ENCODE measurements around the gene SLCO2A1.
A peak's percentile ranks its signal among the peaks of the same experiment; 100 is the strongest.

Gene SLCO2A1

DNA sequence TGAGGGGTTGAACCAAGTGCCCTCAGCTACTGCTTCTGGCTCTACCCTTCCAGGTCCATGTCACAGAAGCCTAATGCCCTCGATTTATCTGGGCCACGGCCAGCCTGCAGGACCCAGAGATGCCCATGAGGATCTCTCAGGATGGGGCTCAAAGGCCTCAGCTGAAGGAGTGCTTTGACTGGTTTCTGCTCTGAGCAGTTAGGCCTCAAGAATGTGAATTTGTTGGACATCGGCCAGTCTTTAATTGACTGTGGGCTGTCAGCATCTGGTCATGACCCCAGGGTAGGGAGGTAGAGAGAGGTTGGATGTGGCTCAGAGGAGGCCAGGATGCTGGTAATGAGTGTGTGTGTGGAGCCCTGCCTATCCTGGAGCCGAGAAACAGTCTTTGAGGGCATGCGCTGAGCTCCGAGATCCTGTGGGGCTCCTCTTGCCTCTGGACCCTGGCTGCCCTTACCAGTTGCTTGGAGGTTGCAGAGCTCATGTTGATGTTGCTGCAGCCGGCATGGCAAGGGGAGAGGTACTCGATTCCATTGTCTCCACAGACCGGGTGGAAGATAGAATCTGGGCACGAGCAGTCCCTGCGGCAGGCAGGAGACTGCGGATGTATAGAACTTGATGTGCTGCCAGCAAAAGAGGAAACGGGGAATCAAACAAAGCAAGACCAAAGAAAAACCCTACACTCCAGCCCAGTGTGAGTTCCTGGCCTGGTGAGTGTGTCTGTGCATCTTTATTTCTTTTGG lies 84.9 kb downstream of the SLCO2A1 start:
- peak; percentile 90 for DNase-seq

DNA sequence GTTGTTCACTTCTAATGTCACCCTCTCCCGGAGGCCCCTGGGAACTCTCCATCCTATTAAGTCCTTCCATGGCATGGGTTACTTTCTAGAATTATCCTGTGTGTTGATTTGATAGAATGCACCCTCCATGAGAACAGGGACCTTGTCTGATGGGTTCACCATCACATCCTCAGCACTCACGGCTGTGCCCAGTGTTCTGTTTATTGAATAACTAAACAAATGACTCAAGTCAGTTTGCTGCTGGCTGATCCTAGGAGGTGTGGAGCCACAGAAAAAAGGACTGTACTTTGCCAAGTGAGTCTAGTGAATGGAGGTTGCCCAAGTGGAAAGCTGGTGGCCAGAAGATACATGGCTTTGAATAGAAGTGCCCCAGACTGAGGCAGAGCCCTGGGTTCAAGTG lies 85.5 kb downstream of the SLCO2A1 start:
- peak; percentile 43 for DNase-seq

DNA sequence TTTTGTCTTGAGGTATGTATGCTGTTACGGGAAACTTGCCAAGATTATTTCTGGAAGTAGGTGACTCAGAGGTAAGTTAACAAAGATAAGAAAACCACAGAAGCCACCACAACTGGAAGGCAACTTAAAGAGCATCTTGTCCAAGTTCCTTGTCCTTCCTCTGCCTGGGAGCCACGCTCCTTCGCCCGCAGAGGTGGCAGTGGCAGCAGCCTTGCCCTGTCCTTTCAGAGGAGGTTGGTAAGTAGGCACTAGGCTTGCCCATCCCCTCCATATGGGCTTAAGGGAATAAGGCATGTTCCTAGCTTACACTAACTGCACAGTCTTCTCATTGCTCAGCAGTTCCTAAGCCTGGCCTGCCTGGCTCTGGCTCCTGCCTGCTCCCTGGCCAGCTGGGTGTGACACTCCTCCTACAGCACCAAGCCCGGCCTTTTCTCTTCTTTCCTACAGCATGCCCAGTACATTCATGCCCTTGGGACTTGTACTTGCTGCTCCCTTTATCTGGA lies 86.0 kb downstream of the SLCO2A1 start:
- DNase-seq: peak; percentile 88

DNA sequence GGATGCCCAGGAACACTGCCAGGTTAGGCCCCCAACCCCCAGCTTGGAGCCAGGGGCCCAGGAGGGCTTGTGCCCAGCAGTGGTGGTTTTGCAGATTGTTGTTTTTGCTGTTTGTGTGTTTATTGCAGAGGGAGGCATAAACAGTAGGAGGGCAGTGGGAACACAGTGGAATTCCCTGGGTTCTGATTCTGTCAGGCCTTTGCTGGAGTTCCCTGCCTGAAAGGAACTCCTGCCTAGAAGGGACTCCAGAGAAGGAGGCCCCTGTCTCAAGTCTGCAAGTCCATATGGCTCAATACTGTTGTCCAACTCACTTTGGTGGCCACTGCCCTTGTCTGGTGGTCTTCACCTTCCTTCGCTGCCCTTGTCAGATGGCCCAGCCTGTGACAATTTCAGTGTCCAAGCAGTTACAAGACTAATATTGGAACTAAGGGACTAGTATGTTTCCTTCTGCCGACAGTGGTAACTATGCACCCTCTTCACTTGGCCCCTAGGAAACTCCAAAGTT lies 86.6 kb downstream of the SLCO2A1 start:
- DNase-seq: no peak

DNA sequence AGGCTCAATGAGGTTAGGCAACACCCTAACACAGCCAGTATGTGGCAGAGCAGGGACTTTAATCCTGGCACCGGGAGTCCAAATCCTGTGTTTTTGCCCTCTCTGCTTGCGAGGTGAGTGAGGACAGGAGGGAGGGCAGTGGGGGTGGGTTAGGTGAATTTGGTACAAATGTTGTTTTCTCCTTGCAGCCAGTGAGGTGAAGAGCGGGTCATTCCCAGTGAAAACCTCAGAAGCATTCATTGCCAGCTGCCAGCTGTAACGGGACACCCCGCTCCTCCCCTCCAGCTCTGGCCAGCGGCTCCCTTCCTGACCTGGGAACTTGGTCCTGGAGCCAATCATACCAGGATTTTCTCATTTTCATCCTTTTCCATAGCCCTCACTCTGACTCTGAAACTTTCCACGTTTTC lies 88.3 kb downstream of the SLCO2A1 start:
- no peak for DNase-seq

DNA sequence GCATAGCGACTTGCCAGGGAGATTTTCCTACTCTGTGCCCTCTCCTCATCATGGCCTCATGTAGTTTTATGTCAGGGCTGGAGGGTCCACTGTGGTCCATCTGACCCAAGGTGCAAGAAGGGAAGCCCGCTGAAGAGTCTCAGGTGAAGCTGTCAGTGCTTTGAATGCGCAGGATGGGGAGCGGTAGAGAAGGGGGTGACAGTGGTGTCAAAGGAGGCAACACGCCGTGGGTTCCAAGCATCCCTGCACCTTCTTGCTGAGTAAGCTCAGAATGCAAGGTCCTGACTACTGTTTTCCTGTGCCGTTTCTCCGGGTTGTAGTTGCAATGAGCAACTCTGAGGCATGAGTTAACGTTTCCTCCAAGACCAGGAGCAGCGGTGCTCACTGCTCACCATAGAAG lies 89.2 kb downstream of the SLCO2A1 start:
- no peak for DNase-seq

DNA sequence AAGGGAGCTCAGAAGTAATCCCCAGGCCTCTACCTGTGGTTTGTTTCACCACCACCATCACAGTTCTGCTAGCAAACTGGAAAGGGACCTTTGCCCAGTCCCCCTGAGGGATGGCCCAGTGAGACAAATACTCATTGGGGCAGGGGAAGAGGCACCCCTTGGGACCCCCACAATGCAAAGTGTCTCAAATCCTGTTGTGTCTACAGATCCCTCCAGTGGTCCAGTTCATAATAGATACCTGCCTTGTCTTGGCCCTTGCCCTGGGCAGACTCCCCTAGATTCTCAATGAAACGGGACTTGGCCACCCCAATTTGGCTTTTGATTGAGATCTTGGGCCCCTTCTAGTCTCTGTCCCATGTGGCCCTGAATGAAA lies 90.3 kb downstream of the SLCO2A1 start:
- no peak for DNase-seq

DNA sequence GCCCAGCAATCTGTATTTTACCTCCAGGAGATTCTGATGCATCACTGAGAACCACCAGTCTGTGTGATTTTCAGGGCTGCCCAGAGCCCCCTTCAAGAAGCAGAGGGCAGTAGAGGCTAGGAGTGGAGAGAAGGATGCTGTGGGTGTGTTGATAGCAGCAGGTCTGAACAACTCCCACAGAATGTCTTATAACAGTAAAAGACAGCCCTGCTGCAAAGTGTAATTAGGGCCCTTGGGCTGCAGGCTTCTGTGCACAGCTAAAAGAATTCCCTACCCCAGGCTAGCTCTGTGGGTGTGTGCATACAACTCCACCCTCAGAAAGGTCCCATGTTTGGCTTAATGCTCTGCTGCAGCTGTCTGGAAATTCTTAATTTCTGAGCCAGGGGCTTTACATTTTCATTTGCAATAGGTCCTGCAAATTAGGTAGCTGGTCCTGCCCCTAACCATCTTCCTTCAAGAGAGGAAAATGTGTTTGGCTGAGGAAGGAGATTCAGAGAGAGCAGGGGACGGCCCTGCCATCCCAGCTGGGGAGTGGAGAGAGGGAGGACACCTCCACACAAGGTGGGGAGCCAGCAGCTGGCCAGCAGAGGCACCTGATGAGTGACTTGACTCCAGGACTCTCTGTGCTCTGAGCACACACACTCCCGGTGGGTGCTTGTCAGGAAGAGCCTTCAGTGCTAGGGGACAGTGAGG lies 90.8 kb downstream of the SLCO2A1 start:
- DNase-seq: peak; percentile 54

DNA sequence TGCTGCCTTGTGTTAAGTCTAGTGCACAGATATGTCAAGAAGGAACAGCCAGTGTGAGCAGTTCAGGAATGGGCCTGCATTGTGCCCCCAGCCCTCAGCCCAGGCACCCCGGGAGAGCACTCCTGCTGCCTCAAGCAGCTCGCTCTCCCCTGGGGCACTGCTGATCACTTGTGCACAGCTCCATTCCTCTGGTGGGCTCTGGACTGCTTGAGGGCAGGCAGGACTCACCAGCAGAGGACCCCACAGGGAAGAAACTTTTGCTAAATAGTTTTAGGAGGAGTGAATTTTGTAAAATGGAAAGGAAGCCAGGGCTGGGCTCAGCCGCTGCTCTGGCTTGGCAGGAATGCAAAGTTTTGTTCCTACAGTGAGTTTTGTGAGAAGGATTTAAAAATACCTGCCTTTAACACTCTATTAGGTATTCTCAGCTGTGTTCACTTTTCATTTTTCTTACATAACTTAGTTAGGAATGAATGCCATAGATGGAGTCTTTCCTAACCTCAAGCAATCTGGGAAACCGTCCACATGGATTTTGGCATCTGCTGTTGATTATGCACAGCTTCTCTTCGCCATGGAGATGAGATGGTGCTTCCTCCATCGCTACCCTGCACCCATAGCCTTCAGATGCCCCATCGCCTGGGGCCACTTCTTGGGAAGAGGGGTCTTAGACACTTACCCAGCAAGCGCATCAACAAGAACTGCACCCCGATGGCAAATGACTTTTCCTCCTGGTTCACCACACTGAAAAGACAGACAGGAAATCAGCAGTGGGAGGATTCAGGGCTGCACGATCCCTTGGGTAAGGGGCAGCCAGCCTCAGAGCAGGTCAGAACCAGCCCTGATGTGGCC lies 91.7 kb downstream of the SLCO2A1 start:
- DNase-seq: peak; percentile 12

DNA sequence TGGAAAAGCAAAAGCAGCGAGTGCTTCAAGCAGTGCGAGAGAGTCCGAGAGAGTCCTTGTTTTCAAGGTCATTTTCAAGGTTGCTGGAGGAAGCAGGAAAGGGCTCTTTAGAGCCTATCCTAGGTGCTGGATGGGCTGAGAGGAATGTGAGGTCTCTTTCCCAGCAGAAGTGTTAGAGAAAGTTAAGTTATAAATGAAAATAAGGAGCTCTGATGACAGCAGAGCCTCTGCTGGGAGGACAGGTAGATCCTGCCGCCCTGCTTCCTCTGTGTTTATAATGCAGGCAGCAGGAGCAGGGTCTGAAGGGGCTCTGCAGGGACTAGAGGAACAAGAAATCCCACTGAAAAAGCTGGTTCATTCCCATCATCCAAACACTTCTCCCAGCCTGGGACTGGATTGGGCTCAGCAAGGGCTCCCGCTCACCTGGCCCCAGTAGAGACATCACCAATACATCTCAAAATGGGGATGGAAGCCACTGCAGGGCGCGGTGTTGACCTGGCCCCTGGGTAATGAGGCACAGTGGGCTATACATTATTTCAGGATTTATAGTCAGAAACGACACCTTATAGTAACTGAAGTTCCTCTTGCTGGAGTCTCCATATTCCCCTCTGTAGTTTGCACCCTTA lies 92.6 kb downstream of the SLCO2A1 start:
- DNase-seq: no peak

DNA sequence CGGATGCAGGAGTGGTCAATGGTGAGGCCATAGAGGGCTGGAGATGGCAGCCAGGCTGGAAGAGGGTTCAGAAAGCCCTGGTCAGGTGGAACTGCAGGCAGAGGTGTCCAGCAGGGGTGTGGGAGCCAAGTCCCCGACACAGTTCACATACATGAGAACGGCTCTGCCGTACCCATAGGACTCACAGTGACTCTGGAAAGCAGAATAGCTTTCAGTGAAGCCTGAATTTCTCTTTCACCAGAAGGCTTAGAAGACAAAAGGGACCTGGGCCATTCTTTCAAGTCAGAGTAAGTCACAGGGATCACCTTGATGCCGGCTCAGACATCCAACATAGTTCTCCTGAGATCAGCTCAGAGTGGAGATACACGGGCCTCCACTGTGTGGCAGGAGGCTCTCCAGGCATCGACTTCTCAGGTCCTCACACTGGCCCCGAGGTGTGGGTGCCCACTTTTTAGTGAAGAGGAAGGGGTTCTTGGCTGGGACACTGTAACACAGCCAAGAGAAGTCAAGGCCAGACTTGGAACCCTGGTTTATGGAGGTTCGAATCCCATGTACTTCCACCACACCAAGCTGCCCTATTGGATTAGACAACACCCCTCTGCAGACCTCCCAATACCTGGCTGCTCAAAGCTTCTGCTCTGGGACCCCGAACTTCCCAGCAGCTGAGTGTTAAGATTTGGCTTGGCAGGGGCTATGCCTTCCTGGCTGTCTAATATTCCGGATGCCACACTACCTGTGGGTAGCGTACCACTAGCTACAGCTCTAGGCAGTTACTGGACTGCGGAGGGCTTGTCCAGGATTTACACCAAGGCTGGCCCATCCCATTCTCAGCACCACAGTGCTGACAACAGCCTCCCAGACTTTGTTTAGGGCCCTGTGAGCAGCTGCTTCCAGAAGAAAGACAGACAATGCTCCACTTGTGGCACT lies 93.6 kb downstream of the SLCO2A1 start:
- DNase-seq: no peak

DNA sequence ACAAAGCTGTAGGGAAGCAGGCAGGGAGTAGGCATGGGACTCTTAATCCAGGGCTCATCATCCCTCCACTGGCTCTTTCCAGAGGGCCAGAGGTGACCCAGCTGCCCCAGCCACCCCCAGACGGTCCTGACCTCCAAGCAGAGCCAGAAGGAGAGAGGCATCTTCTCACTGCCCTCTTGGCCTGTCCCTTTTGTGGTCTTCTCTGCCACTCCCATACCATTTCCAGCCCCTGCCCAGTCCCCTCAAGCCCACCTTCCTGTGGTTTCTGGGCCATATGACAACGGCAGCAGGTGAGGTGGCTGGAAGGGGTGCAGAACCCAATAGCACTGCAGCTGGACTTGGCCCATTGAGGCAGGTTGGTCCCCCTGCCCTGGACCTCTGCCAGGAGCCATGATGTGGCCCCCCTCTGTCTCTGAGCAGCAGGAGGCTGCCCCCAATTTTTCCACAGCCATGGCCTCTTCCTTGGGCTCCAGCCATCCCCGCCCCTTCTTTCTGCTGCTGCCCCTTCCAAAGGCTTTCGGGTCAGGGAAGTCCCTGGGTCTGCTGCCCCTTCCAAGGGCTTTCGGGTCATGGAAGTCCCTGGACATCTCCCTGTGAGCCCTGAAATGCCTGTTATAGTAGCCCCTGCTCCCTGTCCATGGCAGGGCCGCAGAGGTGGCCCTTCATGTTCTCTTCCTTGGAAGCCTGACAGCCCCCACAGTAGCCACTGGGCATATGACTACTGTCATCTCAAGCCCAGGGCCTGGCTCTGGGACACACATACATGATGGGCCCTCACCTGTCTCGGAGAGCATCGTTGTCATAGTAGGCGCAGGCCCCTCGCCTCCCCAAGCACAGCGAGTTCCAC lies 94.5 kb downstream of the SLCO2A1 start:
- no peak for DNase-seq

DNA sequence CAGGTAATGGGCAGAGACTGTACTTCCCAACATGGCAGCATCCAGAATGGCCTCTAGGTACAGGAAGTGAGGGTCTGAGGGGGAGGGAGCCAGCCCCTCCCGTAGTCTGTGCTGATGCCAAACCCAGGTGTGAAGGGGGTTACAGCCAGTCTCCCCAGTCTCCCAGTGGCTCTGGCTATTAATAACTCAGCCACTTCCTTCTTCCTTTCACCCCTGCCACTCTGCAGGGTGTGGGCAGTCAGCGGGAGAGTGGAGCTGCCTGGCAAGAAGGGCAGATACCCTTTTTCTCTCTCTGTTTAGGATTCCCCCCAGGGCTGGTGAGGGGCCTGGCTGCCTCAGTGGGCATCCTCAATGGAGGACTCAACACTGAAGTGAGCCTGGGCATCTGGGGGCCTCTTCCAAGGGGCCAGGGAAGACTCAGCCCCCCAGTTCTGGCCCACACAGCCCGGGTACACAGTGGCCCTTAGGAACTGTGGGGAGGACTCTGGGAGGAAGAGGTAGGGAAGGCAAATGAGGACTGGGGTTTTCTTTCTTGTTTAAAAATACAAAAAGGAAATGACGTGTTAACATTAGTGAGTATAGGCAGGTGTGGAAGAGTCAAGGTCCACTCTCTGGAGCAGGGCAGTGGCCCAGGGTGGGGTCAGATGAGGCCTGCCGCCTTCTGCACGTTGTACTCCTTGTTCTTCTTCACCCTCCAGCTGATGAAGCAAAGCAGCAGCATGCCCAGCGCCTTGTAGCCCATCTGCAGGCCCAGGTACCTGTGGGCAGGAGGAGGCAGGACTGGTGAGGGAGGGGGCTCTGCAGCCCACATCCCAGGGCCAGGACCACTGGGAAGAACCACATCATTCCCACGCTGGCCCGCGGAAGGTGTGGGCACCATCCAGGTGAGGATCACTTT lies 95.4 kb downstream of the SLCO2A1 start:
- no peak for DNase-seq

DNA sequence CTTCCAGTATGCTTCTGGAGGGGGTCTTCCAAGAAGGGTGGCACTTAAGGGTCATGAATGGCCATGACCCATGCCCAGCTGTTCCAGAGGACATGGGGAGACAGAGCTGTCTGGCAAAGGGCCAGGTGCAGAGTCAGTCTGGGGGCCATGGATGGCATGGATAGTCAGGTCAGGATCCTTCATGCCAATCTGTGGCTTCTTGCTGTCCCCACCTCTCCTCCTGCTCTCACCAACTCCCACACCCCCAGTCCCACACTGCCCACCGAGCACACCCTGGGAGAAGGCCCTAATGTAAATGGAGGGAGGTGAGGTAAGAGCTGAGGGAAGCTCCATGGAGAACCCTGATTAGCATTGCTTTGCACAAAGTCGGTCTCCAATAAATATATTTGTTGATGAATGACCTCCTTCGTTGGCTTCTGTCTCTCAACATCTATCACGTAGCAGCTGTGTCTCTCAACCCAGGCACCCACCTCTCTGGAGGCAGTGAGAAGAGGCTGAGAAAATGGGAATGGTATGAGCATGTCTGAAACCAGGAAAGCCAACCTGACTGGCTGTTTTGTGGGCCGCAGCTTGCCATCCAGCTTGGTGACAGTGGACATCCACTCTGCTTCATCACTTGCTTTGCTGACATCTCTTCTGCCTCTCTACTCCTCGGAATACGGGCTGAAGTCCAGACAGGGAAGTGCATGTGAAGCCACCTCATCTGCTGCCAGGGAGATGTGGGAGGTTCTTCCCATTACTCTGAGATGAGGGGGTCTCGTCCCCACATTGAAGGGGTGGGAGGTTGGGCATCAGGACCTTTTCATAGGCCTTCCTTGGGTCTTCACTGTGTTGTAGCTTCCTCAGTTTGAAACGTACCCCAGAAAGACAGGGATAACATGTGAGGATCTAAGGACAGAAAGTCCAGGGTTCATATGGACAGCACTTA lies 96.4 kb downstream of the SLCO2A1 start:
- DNase-seq: no peak

DNA sequence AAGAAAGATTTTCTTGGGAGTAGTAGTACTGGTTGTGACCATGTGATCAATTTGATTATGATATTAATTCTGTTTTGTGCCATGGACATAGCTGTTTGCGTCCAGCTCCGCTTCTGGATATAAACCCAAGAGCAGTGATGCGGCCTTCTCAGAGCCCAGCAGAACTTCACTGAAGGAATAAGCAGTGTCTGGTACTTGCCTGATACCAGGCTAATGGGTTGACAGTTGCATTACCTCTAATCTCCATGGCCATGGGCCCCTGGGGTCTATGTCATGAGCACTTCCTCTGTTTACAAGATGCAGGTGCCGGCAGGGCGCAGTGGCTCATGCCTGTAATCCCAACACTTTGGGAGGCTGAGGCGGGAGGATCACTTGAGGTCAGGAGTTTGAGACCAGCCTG lies 97.7 kb downstream of the SLCO2A1 start:
- DNase-seq: no peak

DNA sequence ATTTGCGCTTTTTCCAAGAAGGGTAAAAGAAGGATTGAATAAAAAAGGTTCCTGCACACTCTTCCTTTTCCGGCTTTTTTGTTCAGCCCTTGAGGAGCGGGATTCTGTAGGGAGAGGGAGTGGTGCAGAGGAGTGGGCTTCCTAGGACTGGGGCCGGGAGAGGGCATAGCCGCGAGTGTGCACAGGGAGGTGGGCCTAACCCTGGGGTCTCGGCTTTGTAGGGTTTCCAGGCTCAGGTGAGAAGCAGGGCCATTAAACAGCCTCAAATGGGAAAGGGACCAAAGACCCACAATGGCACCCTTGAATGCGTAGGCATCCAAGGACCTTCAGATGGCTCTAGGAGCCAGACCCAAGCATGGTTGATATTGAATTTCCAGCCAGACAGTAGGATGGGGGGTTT lies 98.6 kb downstream of the SLCO2A1 start:
- no peak for DNase-seq

DNA sequence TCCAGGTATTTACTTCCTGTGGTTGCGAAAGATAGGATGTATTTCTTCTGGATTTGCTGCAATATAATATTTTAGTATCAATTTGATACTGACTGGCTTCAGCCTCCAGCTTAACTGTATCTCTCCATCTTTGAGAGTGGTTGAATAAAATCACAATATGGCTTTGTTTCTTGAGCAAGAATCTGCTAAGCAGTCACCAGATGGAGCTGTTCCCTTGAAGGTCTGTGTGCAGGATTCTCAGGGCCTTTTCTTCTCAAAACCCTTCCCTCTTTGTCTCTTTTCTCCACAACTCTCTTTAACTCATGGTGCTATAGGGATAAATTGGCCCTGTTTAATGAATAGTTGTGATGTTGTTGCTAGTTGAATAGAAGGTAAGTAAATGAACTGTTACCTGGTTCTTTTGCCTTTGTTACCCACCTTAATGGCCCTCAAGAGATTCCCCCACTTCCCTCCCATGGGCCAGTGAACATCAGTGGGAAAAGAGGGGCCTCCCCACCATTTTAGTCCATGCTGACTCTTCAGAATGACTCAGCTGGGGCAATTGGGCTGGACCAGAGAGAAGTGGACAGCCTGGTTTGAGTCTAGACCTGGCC lies 99.3 kb downstream of the SLCO2A1 start:
- peak; percentile 40 for DNase-seq
